ENCODE measurements around the gene ABCC4.

GRCh38 chr13:95323930-95324662 is 22.8 kb upstream of the ABCC4 start:
- TF ChIP-seq GTF2E2 (tag; IDR thresholded peaks at IDR 0.05) (no peak), POLR2AphosphoS5 (IDR thresholded peaks at IDR 0.05; ENCODE audit: control insufficient read depth, insufficient read depth, low read depth, low read length) (no peak), GATAD2B (IDR thresholded peaks at IDR 0.05; ENCODE audit: borderline replicate concordance) (no peak), ZC3H4 (CRISPR knock-in tag; IDR thresholded peaks at IDR 0.05; ENCODE audit: borderline replicate concordance) (no peak), ZNF121 (CRISPR knock-in tag; conservative IDR thresholded peaks at IDR 0.05) (no peak), POLR2H (tag; IDR thresholded peaks at IDR 0.05; ENCODE audit: low read depth) (no peak), CTCF (IDR thresholded peaks at IDR 0.05 in 2 of 3, conservative IDR thresholded peaks at IDR 0.05 in 1 of 3; ENCODE audit: insufficient read depth in 2 of 3, low read depth in 1 of 3, low read length in 3 of 3) (no peak)

Data from K562 (cell line).